GM19438 (cell line): Measurements from ENCODE around the gene KAZN.

Experiments
- ATAC-seq: cut with Tn5 transposase; IDR thresholded peaks from one replicate; pipeline ENCODE4 v1.9.1; 2021; ENCODE audit warnings: low read depth; ENCODE audit not compliant: unreplicated experiment

The KAZN gene

GRCh38 chr1:14923727-14924452 is 325.4 kb downstream of the KAZN start:
- ATAC-seq, result no peak

GRCh38 chr1:14924455-14925331 is 326.2 kb downstream of the KAZN start:
- ATAC-seq, result no peak

DNA sequence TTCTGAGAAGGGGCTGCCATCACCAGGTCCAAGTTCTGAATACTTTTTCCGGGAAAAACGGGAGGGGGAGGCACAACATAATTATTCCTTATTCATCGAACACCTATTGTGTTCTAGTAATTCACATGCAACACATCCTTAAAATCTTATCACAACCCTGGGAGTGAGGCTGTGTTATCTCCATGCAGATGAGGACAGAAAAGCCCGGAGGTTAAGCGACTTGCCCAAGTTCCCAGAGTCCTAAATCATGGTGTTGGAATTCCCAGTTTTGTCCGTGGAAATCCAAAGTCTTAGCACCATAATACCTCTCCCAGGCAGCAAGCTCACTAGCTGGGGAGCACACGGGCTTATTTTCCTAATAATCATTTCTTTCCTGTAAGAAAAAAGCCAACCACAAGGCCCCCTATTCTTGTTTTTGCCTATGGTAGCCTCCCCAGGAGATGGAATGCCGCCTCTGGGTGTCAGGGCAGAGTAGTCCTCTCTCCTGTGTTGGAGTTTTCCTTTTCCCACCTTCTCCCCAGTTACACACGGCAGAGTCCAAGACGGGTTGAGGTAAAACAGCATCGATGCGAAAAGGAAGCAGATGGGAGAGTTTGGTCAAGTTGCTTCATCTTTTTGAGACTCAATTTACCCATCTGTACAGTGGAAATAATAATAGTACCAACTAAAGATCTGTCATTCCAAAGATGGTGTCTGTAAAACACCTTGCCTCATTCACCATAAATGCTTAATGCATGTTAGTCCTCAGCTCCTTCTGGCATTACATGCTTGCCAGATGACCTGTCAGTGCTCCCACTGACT is 327.1 kb downstream of the KAZN start:
- ATAC-seq, result no peak

DNA sequence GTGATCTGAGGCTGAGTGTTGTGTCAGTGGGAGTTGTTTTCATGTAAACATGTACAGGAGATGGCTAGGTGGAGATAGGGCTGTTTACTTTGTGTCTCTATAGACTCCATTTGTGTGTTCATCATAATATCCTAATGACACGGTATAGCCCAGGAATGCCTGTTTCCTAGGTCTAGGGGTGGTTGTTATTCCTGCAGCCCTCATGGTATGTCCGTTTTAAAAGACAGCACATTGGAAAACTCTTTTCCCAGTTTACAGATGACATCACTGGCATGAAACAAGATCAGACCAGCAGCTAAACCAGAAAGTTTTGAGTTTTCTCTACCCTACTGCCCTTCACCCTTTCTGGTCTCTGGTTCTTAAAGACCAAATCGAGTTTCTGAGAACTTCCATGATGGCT is 327.7 kb downstream of the KAZN start:
- no peak for ATAC-seq

GRCh38 chr1:14926818-14927575 is 328.5 kb downstream of the KAZN start:
- ATAC-seq, result no peak

- ATAC-seq, result no peak
Measured at GRCh38 chr1:14928412-14928811, 329.9 kb downstream of the KAZN start.

DNA sequence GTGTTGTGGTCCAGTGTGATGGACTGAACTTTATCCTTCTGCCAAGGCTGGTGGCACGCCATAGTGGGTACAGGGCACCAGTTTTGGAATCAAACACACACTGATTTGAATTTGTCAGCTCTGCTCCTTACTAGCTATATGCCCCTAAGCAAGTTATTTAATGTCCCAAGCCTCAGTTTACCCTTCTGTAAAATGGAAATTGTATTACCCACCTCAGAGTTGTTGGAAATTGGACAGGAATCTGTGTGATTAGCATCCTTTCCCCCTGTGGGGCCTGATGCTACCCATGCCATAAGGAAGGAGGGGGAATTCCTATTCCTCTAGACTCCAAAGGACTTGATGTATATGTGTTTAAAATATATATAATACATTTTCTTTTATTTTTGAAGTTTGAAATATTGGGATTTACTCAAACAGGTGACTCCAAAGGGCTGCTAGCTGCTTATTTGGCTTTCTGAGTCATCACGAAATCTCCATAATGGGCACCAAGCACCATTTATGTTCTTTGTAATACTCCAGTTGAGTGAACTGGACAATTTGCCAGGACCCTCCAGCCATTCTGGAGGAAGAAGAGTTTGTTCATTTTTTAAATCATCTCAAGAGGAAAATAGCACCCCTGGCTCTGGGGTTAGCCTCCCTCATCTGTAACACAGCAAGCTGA is 330.5 kb downstream of the KAZN start:
- ATAC-seq, result no peak

GRCh38 chr1:14929547-14930246 is 331.2 kb downstream of the KAZN start:
- no peak for ATAC-seq

GRCh38 chr1:14930247-14930965 is 331.9 kb downstream of the KAZN start:
- no peak for ATAC-seq

- no peak for ATAC-seq
Measured at GRCh38 chr1:14932034-14932638, 333.7 kb downstream of the KAZN start.

DNA sequence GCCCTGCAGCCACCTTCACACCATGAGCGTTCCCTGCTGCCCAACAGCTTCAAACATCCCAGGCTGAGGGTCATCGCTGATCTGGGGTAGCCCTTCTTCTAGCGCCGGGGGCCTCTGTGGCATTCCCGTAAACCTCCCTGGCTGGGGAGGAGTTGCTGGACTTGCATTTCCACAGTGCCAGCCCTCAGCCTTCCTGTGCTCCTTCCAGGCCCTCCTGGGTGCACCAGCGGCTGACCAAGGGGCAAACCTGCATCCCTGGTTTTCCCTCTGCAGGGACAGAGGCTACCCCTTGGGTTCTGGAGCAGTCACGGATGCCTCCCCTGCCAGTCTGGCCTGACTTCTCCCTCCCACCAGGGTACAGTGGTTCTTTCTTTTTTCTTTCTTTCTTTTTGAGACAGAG is 336.4 kb downstream of the KAZN start:
- ATAC-seq, result no peak

DNA sequence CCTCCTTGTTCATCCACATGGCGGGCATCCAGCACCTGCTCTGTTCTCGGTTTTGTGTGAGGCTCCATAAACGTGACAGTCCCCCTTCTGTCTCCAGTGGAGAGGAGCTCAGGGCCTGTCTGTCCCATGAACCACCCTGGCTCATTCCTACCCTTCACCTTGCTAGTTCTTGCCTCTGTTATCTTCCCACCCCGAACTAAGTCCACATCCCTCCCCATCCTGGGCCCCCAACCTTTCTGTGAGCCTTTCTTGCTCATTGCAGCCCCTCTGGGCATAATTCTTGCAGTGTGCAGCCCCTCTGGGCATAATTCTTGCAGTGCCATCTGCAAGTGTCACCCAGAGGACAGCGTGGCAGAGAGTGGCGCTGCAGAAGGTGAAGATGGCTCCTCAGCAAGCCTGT is 338.3 kb downstream of the KAZN start:
- ATAC-seq, result no peak

GRCh38 chr1:14937288-14937949 is 338.9 kb downstream of the KAZN start:
- no peak for ATAC-seq

- ATAC-seq, result no peak
Measured at GRCh38 chr1:14939527-14940284, 341.2 kb downstream of the KAZN start.

DNA sequence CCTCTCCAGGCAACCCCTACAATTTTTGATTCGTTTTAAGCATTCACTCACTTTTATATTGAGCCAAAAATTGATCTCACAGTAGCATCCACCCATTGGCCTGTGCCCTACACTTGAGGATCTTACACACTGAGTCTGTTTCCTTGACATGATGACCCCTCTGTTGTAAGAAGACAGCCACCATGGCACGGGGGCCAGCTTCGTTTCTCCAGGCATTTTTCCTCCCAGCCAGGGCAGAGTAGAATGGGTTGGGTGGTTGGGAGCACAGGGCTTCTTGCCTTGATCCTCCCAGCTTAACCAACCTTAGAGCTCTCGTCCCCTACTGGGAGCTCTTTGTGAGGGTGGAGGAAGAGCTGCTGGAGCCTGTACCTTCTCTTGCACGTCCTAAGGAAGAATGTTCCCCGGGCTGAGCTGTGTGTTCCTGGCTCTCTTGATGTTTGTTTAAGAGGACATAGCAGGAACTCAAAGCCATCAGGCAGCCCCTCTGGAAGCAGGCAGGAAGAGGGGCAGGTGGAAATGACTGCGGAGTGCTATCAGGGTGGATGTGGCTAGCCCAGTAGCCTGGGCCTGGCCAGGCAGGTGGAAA is 341.9 kb downstream of the KAZN start:
- no peak for ATAC-seq

GRCh38 chr1:14941864-14942263 is 343.4 kb downstream of the KAZN start:
- no peak for ATAC-seq
